ENCODE results near the gene TBX15. TPM values are rescaled to one million over a fixed set of nuclear protein-coding genes. Genes with fewer than 3 reads are reported as not detected.

Gene TBX15
- total RNA-seq, 2 experiments from 2014 or later = not detected

- ATAC-seq (no peak), DNase-seq (no peak)
- H3K36me3 Mint-ChIP-seq (ENCODE audit: low read depth) = no peaks in the 10 kb centered on the region
- no peak overlapping the region for H3K4me3 Mint-ChIP-seq
- H3K27ac Mint-ChIP-seq = no peak overlapping the region
- no peaks in the 10 kb centered on the region for H3K4me1 Mint-ChIP-seq (ENCODE audit: low read depth)
- no peaks in the 10 kb centered on the region for H3K9me3 Mint-ChIP-seq
- no peak for TF ChIP-seq CTCF (IDR thresholded peaks at IDR 0.05)
- no peaks in the 10 kb centered on the region for H3K27me3 Mint-ChIP-seq
- ChIA-PET POLR2A (interaction anchor here (1.0 kb wide), 1 partner anchor 10 kb away, joined by 3 read pairs; no protein-coding TSS in a partner anchor), CTCF (interaction anchor here (1.1 kb wide), 1 partner anchor 366 kb away, joined by 3 read pairs; no protein-coding TSS in a partner anchor)
- intact Hi-C loops (cut with micrococcal nuclease) = no loop called here
Observed at GRCh38 chr1:118951270-118951936, 36.7 kb downstream of the TBX15 start.

- ChIA-PET CTCF (no interaction called here), POLR2A (no interaction called here)
- ATAC-seq (no peak), DNase-seq (no peak)
- Mint-ChIP-seq H3K27me3 (no peaks in the 10 kb centered on the region), H3K4me3 (no peak overlapping the region), H3K27ac (no peak overlapping the region), H3K4me1 (ENCODE audit: low read depth) (no peaks in the 10 kb centered on the region), H3K9me3 (no peaks in the 10 kb centered on the region), H3K36me3 (ENCODE audit: low read depth) (no peaks in the 10 kb centered on the region)
- TF ChIP-seq CTCF (IDR thresholded peaks at IDR 0.05) = no peak
- intact Hi-C loops (cut with micrococcal nuclease) = no loop called here
Observed at GRCh38 chr1:118949315-118949714, 38.8 kb downstream of the TBX15 start.

- ChIA-PET CTCF (no interaction called here), POLR2A (no interaction called here)
- ATAC-seq = no peak
- H3K4me3 Mint-ChIP-seq = no peak overlapping the region
- no peak for TF ChIP-seq CTCF (IDR thresholded peaks at IDR 0.05)
- no peaks in the 10 kb centered on the region for H3K36me3 Mint-ChIP-seq (ENCODE audit: low read depth)
- intact Hi-C loops (cut with micrococcal nuclease) = no loop called here
- H3K27me3 Mint-ChIP-seq = no peaks in the 10 kb centered on the region
- H3K4me1 Mint-ChIP-seq (ENCODE audit: low read depth) = no peaks in the 10 kb centered on the region
- no peak overlapping the region for H3K27ac Mint-ChIP-seq
- no peak for DNase-seq
- no peaks in the 10 kb centered on the region for H3K9me3 Mint-ChIP-seq
Observed at GRCh38 chr1:118948846-118949245, 39.3 kb downstream of the TBX15 start.

- CTCF ChIA-PET = no interaction called here
- ATAC-seq (no peak), DNase-seq (no peak)
- H3K9me3 Mint-ChIP-seq = no peaks in the 10 kb centered on the region
- no peak overlapping the region for H3K27ac Mint-ChIP-seq
- H3K27me3 Mint-ChIP-seq = no peaks in the 10 kb centered on the region
- H3K4me3 Mint-ChIP-seq = no peak overlapping the region
- TF ChIP-seq CTCF (IDR thresholded peaks at IDR 0.05) = no peak
- no peaks in the 10 kb centered on the region for H3K36me3 Mint-ChIP-seq (ENCODE audit: low read depth)
- POLR2A ChIA-PET = no interaction called here
- H3K4me1 Mint-ChIP-seq (ENCODE audit: low read depth) = no peaks in the 10 kb centered on the region
- intact Hi-C loops (cut with micrococcal nuclease) = no loop called here
Observed at GRCh38 chr1:118948351-118948750, 39.8 kb downstream of the TBX15 start.

GRCh38 chr1:118947790-118948189, 40.4 kb downstream of the TBX15 start:
- no peaks in the 10 kb centered on the region for H3K36me3 Mint-ChIP-seq (ENCODE audit: low read depth)
- H3K9me3 Mint-ChIP-seq = no peaks in the 10 kb centered on the region
- no peak for DNase-seq
- ChIA-PET CTCF (no interaction called here), POLR2A (no interaction called here)
- no peak for ATAC-seq
- no peaks in the 10 kb centered on the region for H3K27me3 Mint-ChIP-seq
- intact Hi-C loops (cut with micrococcal nuclease) = no loop called here
- H3K4me1 Mint-ChIP-seq (ENCODE audit: low read depth) = no peaks in the 10 kb centered on the region
- no peak for TF ChIP-seq CTCF (IDR thresholded peaks at IDR 0.05)
- H3K4me3 Mint-ChIP-seq = no peak overlapping the region
- no peak overlapping the region for H3K27ac Mint-ChIP-seq

Measured in activated CD8-positive, alpha-beta T cell treated with anti-CD3 and anti-CD28 coated beads for 36 hours (primary cell).